Measurements from ENCODE around the gene P2RY6.

P2RY6 gene

GRCh38 chr11:73280626-73281025 lies 8.5 kb downstream of the P2RY6 start:
- DNase-seq (ENCODE audit: low spot score), result no peak

DNA sequence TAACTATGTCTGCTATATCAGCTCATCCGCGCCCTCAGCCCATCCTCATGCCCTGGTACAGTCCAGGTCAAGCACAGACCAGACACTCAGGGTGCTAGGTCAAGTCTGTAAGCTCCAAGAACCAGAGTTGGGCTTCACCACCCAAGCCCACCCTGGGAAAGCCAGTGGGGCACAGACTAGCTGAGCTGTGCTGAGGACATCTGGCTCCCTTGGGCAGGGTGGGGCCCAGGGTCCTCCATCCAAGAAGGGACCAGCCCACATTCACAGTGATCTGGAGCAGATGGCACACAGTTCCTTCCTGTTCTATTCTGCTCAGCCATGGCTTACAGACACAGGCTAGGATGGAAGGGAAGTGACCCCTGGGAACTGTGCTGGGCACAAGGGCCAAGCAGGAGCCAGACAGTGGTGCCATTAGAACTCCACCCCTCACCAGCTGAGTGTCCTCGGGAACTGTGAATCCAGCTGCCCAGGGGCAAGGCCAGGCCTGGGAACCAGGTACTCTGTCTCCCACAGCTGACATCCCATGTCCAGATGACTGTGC lies 9.1 kb downstream of the P2RY6 start:
- DNase-seq (ENCODE audit: low spot score), result no peak

- DNase-seq (ENCODE audit: low spot score), result no peak
These were observed 9.9 kb downstream of the P2RY6 start for GRCh38 chr11:73281796-73282660.

- DNase-seq (ENCODE audit: low spot score), result no peak
These were observed 11.3 kb downstream of the P2RY6 start for GRCh38 chr11:73283276-73284000.

- no peak for DNase-seq (ENCODE audit: low spot score)
These were observed 12.0 kb downstream of the P2RY6 start for GRCh38 chr11:73284106-73284505.

DNA sequence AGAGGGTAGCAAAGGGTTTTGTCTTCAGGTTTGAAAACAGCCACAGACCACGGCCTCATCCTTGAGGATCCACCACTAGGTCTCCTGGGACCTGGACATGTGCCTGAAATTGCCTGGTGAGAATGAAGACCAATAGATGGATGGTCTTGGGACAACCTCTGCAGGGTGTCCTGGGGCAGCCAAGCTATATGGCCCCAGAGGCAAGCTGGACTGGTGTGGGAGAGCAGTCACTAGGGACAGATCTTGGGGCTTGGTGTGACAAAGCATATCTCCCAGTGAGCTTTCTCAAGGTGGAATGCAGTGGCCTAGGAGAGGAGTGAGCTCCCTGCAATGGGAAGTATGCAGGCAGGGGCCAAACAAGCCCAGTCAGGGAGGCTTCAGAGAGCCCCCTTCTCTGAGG lies 13.6 kb downstream of the P2RY6 start:
- DNase-seq (ENCODE audit: low spot score), result no peak

- DNase-seq (ENCODE audit: low spot score), result no peak
These were observed 14.2 kb downstream of the P2RY6 start for GRCh38 chr11:73286240-73286810.

DNA sequence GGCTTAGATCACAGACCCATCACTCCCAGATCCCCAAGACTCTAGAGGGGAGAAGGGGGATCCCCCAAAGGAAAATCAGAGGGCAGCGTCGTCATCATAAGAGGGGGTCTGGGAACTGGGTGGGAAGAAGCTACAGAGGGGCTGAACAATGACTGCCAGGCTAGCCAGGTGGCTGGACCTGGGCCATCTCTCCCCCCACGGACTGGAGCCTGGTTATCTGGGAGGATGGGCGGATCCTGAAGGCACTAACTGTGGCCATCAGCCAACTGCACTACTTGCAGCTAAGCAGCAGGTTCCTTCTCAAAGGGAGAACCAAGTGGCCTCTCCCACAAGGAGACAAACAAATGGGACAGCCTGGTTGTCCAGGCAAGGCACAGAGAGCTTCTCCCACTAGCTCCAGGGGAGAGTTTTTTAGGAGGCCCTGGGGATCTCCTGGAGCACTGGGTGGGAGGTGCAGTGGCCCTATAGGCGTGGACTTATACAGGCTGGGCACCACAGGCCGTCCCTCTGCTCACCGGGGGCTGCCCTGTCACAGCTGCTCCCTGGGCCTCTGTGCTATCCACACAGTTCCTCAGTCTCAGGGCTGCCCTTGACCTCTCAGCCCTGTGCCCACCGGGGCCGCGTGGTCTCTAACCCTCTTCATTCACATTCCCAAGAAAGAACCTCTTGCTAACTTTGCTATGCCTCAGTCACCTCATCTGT lies 15.4 kb downstream of the P2RY6 start:
- no peak for DNase-seq (ENCODE audit: low spot score)

- no peak for DNase-seq (ENCODE audit: low spot score)
These were observed 16.2 kb downstream of the P2RY6 start for GRCh38 chr11:73288192-73288872.

DNA sequence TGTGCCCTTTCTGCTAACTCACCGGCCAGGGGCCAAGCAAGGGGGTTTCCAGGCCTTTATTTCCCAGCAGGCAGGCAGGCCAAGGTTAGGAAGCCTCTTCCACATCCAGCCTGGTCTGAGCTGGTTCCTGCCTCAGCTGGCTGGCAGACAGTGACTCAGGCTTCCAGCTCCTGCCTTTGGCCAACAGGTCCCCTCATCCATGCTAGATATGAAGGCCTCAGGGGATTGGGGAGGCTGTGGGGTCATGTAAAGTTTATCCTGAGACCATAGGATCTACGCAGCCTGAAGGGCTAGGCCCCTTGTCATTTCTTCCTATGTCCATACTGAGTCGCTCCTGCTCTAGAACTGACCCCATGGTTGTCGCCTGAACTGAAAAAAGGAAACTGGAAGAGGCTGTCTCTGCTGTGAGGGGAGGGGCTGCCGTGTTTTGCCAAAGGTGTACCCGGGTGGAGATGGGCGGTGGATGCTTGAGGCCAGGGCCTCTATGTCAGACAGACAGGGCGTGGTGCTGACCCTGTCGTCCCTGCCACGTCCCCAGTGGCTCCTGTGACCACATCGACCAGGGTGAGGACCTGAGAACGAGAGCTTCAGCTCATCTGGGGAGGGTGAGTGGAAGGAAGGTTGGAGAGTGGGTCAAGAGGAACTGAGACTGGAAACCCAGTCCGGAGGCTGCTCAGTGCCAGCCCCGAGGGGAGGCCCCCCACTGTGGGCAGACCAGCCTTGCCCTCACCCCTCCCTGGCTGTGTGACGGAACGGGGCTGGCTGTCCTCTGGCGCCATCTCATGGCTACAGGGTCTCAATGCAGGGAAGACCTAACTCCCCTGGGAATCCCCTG lies 17.0 kb downstream of the P2RY6 start:
- DNase-seq (ENCODE audit: low spot score), result peak; percentile 89

DNA sequence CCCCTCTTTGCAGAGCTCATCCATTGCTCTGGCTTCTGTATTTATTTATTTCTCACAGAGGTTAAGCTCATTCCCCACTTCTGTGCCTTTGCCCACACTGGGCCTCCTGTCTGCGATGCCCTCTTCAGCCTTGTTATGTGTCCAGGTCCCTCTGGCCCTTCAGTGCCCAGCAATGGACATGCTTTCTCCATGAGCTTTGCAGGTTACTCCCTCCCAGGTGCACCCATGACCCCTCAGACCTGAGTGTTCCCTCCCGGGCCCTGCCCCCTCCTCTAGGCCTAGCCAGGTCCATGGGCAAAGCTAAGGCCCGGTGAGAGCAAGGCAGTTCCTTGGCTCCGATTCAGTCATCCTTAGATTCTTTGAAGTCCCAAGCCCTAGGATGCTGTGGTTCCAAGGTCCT lies 18.4 kb downstream of the P2RY6 start:
- DNase-seq (ENCODE audit: low spot score), result no peak

GRCh38 chr11:73291196-73291595 lies 19.1 kb downstream of the P2RY6 start:
- no peak for DNase-seq (ENCODE audit: low spot score)

DNA sequence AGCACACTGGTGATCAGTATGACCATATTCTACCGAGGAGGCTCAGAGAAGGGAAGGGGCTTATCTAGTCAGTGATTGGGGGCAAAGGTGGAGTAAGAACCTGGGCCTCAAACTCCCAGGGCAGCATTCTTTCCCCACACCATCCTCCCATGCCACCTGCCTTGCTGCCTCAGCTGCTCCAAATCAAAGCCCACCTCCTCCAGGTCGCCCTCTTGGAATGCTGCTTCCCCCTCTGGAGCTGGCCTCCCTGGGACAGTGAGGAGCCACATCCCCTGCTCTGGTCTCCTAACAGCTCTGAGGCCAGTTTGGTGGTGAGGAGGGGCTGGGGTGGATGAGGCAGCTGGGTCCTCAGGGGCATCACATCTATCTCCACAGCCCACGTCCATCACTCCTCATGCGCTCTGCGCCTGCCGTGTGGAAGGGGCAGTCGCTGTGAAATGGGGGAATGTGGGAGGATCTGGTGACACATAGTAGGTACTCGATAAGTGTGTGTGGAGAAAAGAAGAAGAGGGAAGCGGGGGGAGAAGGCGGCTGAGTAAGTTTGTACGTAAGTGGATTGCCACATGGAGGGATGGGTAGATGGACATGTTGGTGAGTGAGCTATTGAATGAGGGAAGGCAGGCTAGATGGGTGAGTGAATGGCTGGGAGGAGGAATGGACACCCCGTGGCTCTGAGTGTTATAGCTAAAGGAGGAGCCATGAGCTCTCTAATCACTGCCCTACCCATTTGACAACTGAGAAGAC lies 19.8 kb downstream of the P2RY6 start:
- DNase-seq (ENCODE audit: low spot score), result no peak

- DNase-seq (ENCODE audit: low spot score), result no peak
These were observed 20.4 kb downstream of the P2RY6 start for GRCh38 chr11:73292525-73292894.

DNA sequence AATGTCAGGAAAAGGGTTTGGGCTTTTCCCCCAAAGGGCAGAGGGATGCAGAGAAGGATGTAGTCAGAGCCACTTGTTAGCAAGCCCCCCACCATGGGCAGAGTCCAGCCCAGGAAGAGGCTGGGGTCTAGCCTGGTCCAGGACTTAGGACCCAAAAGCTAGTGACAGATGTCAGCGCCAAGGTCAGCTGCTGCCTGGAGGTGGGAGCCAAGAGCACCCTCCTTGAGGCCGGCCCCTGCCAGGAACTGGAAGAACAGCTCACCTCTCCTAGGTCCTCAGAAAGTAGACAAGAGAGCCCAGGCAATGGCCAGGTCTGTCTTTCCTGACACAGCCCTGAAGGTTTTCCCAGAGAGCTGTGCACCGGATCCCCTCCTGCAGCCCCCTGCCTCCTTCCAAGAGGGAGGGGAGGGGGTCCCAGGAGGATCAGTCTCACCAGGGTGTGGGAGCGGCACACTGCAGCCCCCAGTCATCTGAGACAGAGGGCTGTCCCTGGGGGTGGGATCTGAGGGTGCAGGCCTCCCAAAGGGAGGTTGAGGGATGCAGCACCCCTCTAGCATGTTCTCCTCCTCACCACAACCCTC lies 21.3 kb downstream of the P2RY6 start:
- no peak for DNase-seq (ENCODE audit: low spot score)

DNA sequence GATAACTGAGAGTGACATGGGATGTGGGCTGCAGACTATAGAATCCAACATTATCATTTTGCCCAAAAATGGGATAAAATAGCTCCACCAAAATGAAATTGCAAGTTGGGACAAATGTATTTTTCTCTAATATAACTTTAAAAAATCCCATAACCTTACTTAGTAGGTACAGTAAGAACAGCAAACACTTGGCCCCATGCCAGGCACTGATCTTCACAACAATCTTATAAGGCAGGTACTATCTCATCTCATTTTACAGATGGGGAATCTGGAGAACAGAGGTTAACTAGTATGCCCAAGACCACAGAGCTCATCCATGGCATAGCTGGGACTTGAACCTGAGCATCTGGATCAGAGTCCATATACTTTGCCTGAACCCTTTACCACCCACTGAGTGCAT lies 22.5 kb downstream of the P2RY6 start:
- DNase-seq (ENCODE audit: low spot score), result no peak

- peak; percentile 88 for DNase-seq (ENCODE audit: low spot score)
These were observed 23.3 kb downstream of the P2RY6 start for GRCh38 chr11:73295241-73295995.

- no peak for DNase-seq (ENCODE audit: low spot score)
These were observed 23.8 kb downstream of the P2RY6 start for GRCh38 chr11:73295996-73296318.

Measured in ecto neural progenitor cell (in vitro differentiated cells).